ENCODE measurements around the gene DNAL4. TPM values are rescaled to one million over a fixed set of nuclear protein-coding genes. Genes with fewer than 3 reads are reported as not detected.

Gene DNAL4
- polyA plus RNA-seq, 4 donors, result 9.2 to 17.4 (median 12.8) TPM

DNA sequence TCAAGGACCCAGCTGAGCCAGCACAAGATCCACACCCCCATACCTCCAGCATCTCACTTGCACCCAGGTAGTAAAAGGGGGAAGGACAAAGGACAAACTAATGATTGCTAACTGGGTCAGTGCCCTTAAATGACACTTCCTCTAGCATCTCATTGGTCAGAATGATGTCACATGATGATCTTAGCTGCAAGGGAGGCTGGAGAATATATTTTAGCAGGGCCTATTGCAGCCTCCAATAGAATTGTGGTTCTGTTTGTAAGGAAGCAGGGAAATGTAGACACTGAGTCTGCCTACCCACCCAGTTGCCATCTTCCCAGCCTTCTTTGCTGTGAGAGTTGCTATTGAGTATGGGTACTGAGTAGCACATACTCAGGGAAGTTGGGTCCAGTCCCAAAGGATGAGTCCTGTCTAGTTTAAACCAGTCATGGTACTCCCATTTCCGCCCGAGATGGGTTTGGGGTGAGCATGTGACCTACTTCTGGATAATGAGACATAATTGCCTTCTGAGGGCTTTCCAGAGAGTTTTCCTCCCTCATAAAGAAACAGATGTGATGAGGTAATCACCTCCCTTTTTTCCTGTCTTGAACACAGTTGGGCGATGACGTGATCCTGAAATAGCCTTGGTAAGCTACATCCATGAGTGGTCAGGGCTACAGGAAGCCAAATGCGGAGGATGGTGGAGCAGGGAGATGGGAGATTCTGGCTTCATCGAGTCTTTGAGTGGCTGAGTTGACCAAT lies 5.5 kb upstream of the DNAL4 start:
- no peak for FAIRE-seq

DNA sequence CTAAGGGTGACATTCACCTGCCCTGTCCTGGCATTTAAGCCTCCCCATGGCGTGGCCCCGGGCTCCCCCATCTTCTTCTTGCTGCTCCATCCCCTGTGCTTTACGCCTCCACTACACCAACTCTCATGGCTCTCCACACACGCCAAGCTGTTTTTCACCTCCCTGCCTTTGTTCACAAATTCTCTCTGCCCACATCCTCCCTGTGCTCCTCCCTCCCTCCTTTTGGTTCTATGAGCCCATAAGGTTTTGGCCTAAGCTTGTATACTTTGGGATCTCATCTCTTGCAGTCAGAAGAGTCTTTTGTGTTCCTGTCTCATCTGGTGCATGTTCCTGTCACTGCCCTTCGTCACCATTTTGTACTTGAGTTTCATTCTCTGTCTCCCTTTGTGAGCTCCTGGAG lies 4.6 kb upstream of the DNAL4 start:
- DNase-seq, result no peak
- H3K9me3 ChIP-seq (ENCODE audit: control insufficient read depth in 2 of 2, insufficient read depth in 1 of 2, low read depth in 1 of 2, low read length in 1 of 2), result peaks cover 0 to 8% of the 10 kb centered on the region in 2 donors
- H3K27ac ChIP-seq (ENCODE audit: low read depth in 1 of 3, low read length in 2 of 3), result no peak overlapping the region
- no peaks in the 10 kb centered on the region for H3K36me3 ChIP-seq (ENCODE audit: control insufficient read depth in 3 of 3, insufficient read depth in 2 of 3, low read depth in 1 of 3, low read length in 3 of 3)
- WGBS, 3 donors, result 62 to 69% (median 65%) methylated on average over 5 of the region's 5 CpGs
- no peak for FAIRE-seq
- H3K4me3 ChIP-seq (ENCODE audit: low read depth in 1 of 3, low read length in 3 of 3), result no peak overlapping the region
- peaks cover 0 to 5% (median 0%) of the 10 kb centered on the region in 3 donors for H3K4me1 ChIP-seq (ENCODE audit: control insufficient read depth in 3 of 3, insufficient read depth in 2 of 3, low read depth in 1 of 3, low read length in 2 of 3)
- peaks cover 0 to 34% (median 2%) of the 10 kb centered on the region in 3 donors for H3K27me3 ChIP-seq (ENCODE audit: control insufficient read depth in 3 of 3, insufficient read depth in 3 of 3, low read length in 3 of 3)

More for the DNA sequence above, 5.5 kb upstream of the DNAL4 start:
- Histone ChIP-seq H3K36me3 (ENCODE audit: control insufficient read depth in 3 of 3, insufficient read depth in 2 of 3, low read depth in 1 of 3, low read length in 3 of 3) (no peaks in the 10 kb centered on the region), H3K27me3 (ENCODE audit: control insufficient read depth in 3 of 3, insufficient read depth in 3 of 3, low read length in 3 of 3) (peaks cover 0 to 34% (median 2%) of the 10 kb centered on the region in 3 donors), H3K27ac (ENCODE audit: low read depth in 1 of 3, low read length in 2 of 3) (no peak overlapping the region), H3K4me1 (ENCODE audit: control insufficient read depth in 3 of 3, insufficient read depth in 2 of 3, low read depth in 1 of 3, low read length in 2 of 3) (peaks cover 0 to 3% (median 0%) of the 10 kb centered on the region in 3 donors), H3K4me3 (ENCODE audit: low read depth in 1 of 3, low read length in 3 of 3) (no peak overlapping the region), H3K9me3 (ENCODE audit: control insufficient read depth in 2 of 2, insufficient read depth in 1 of 2, low read depth in 1 of 2, low read length in 1 of 2) (peaks cover 0 to 8% of the 10 kb centered on the region in 2 donors)
- 80 to 89% (median 86%) methylated on average over 6 of the region's 6 CpGs for WGBS, 3 donors
- no peak for DNase-seq

GRCh38 chr22:38796262-38796957 lies 2.5 kb upstream of the DNAL4 start:
- Histone ChIP-seq H3K36me3 (ENCODE audit: control insufficient read depth in 3 of 3, insufficient read depth in 2 of 3, low read depth in 1 of 3, low read length in 3 of 3) (no peaks in the 10 kb centered on the region), H3K27me3 (ENCODE audit: control insufficient read depth in 3 of 3, insufficient read depth in 3 of 3, low read length in 3 of 3) (peaks cover 0 to 26% (median 2%) of the 10 kb centered on the region in 3 donors), H3K4me3 (ENCODE audit: low read depth in 1 of 3, low read length in 3 of 3) (no peak overlapping the region), H3K9me3 (ENCODE audit: control insufficient read depth in 2 of 2, insufficient read depth in 1 of 2, low read depth in 1 of 2, low read length in 1 of 2) (peaks cover 0 to 8% of the 10 kb centered on the region in 2 donors), H3K4me1 (ENCODE audit: control insufficient read depth in 3 of 3, insufficient read depth in 2 of 3, low read depth in 1 of 3, low read length in 2 of 3) (peaks cover 0 to 10% (median 3%) of the 10 kb centered on the region in 3 donors), H3K27ac (ENCODE audit: low read depth in 1 of 3, low read length in 2 of 3) (no peak overlapping the region)
- FAIRE-seq, result no peak
- no peak for DNase-seq
- WGBS, 3 donors, result 82 to 84% (median 84%) methylated on average over 12 of the region's 12 CpGs

- no peak for FAIRE-seq
- H3K36me3 ChIP-seq (ENCODE audit: control insufficient read depth in 3 of 3, insufficient read depth in 2 of 3, low read depth in 1 of 3, low read length in 3 of 3), result no peaks in the 10 kb centered on the region
- no peak overlapping the region for H3K4me3 ChIP-seq (ENCODE audit: low read depth in 1 of 3, low read length in 3 of 3)
- no peak for DNase-seq
- H3K9me3 ChIP-seq (ENCODE audit: control insufficient read depth in 2 of 2, insufficient read depth in 1 of 2, low read depth in 1 of 2, low read length in 1 of 2), result peaks cover 0 to 8% of the 10 kb centered on the region in 2 donors
- H3K27me3 ChIP-seq (ENCODE audit: control insufficient read depth in 3 of 3, insufficient read depth in 3 of 3, low read length in 3 of 3), result peaks cover 0 to 21% (median 2%) of the 10 kb centered on the region in 3 donors
- WGBS, 3 donors, result 62 to 68% (median 63%) methylated on average over 4 of the region's 4 CpGs
- H3K27ac ChIP-seq (ENCODE audit: low read depth in 1 of 3, low read length in 2 of 3), result no peak overlapping the region
- peaks cover 0 to 10% (median 3%) of the 10 kb centered on the region in 3 donors for H3K4me1 ChIP-seq (ENCODE audit: control insufficient read depth in 3 of 3, insufficient read depth in 2 of 3, low read depth in 1 of 3, low read length in 2 of 3)
Observed at GRCh38 chr22:38795569-38795968, 1.6 kb upstream of the DNAL4 start.

DNA sequence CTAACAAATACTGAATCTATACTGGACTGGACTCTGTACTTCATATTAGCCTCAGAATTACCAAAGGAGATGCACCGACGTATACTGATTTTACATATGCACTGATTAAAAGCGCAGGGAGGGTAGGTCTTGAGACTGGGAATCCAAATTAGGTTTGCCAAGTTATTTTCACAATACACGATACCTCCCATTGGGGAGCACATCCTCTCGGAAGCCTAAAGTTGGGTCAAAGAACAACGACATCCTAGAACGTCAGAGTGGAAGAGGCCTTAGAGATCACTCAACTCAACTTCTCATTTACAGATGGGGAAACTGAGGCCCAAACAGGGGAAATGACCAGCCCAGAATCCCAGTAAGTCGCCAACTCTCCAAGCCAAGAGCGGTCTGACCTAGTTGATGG lies 626 bp downstream of the DNAL4 start:
- Histone ChIP-seq H3K4me1 (ENCODE audit: control insufficient read depth in 3 of 3, insufficient read depth in 2 of 3, low read depth in 1 of 3, low read length in 2 of 3) (peaks cover 0 to 10% (median 3%) of the 10 kb centered on the region in 3 donors), H3K27me3 (ENCODE audit: control insufficient read depth in 3 of 3, insufficient read depth in 3 of 3, low read length in 3 of 3) (peaks cover 0 to 9% (median 0%) of the 10 kb centered on the region in 3 donors), H3K9me3 (ENCODE audit: control insufficient read depth in 2 of 2, insufficient read depth in 1 of 2, low read depth in 1 of 2, low read length in 1 of 2) (no peaks in the 10 kb centered on the region), H3K27ac (ENCODE audit: low read depth in 1 of 3, low read length in 2 of 3) (peak overlapping the region; percentile 27 to 77 (median 61)), H3K4me3 (ENCODE audit: low read depth in 1 of 3, low read length in 3 of 3) (peak overlapping the region; percentile 69 to 90 (median 70)), H3K36me3 (ENCODE audit: control insufficient read depth in 3 of 3, insufficient read depth in 2 of 3, low read depth in 1 of 3, low read length in 3 of 3) (peaks cover 0 to 13% (median 0%) of the 10 kb centered on the region in 3 donors)
- WGBS, 3 donors, result 9 to 23% (median 11%) methylated on average over 9 of the region's 9 CpGs
- FAIRE-seq (no peak), DNase-seq (peak in 1 of 2 donors; percentile 51)

- DNase-seq (no peak), FAIRE-seq (no peak)
- Histone ChIP-seq H3K9me3 (ENCODE audit: control insufficient read depth in 2 of 2, insufficient read depth in 1 of 2, low read depth in 1 of 2, low read length in 1 of 2) (no peaks in the 10 kb centered on the region), H3K27me3 (ENCODE audit: control insufficient read depth in 3 of 3, insufficient read depth in 3 of 3, low read length in 3 of 3) (peaks cover 0 to 9% (median 0%) of the 10 kb centered on the region in 3 donors), H3K36me3 (ENCODE audit: control insufficient read depth in 3 of 3, insufficient read depth in 2 of 3, low read depth in 1 of 3, low read length in 3 of 3) (peaks cover 0 to 15% (median 0%) of the 10 kb centered on the region in 3 donors), H3K4me1 (ENCODE audit: control insufficient read depth in 3 of 3, insufficient read depth in 2 of 3, low read depth in 1 of 3, low read length in 2 of 3) (peaks cover 0 to 13% (median 3%) of the 10 kb centered on the region in 3 donors), H3K4me3 (ENCODE audit: low read depth in 1 of 3, low read length in 3 of 3) (peak overlapping the region in 1 of 3 donors; percentile 70), H3K27ac (ENCODE audit: low read depth in 1 of 3, low read length in 2 of 3) (peak overlapping the region in 1 of 3 donors; percentile 61)
- 46 to 59% (median 56%) methylated on average over 4 of the region's 4 CpGs for WGBS, 3 donors
Observed at GRCh38 chr22:38792833-38793232, 1.1 kb downstream of the DNAL4 start.

DNA sequence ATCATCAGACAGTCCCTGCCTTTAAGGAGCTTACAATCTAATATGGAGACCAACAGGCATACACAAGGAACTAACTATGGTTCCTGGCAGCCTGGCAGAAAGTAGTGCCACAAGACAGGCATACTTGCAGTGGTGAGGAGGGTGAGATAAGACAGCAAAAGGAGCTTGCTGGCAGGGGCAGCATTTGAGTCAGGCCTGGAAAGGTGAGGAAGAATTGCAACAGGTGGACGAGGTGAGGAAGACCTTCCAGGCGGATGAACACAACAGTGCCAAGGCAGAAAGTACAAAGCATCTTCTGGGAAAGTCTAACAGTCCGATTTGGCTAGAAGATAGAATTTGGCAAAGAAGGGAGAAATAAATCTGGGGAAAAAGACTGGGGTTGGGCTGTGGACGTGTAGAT lies 4.3 kb downstream of the DNAL4 start:
- WGBS, 3 donors, result 88 to 93% (median 93%) methylated on average over 4 of the region's 4 CpGs
- Histone ChIP-seq H3K4me1 (ENCODE audit: control insufficient read depth in 3 of 3, insufficient read depth in 2 of 3, low read depth in 1 of 3, low read length in 2 of 3) (peaks cover 0 to 15% (median 3%) of the 10 kb centered on the region in 3 donors), H3K27me3 (ENCODE audit: control insufficient read depth in 3 of 3, insufficient read depth in 3 of 3, low read length in 3 of 3) (no peaks in the 10 kb centered on the region), H3K27ac (ENCODE audit: low read depth in 1 of 3, low read length in 2 of 3) (no peak overlapping the region), H3K36me3 (ENCODE audit: control insufficient read depth in 3 of 3, insufficient read depth in 2 of 3, low read depth in 1 of 3, low read length in 3 of 3) (peaks cover 0 to 29% (median 0%) of the 10 kb centered on the region in 3 donors), H3K9me3 (ENCODE audit: control insufficient read depth in 2 of 2, insufficient read depth in 1 of 2, low read depth in 1 of 2, low read length in 1 of 2) (no peaks in the 10 kb centered on the region), H3K4me3 (ENCODE audit: low read depth in 1 of 3, low read length in 3 of 3) (no peak overlapping the region)
- no peak for FAIRE-seq
- DNase-seq, result no peak

- 25 to 50% (median 38%) methylated on average over 6 of the region's 6 CpGs for WGBS, 3 donors
- no peaks in the 10 kb centered on the region for H3K9me3 ChIP-seq (ENCODE audit: control insufficient read depth in 2 of 2, insufficient read depth in 1 of 2, low read depth in 1 of 2, low read length in 1 of 2)
- H3K4me3 ChIP-seq (ENCODE audit: low read depth in 1 of 3, low read length in 3 of 3), result no peak overlapping the region
- no peak for DNase-seq
- H3K27ac ChIP-seq (ENCODE audit: low read depth in 1 of 3, low read length in 2 of 3), result peak overlapping the region in 2 of 3 donors; percentile 21 to 75
- H3K36me3 ChIP-seq (ENCODE audit: control insufficient read depth in 3 of 3, insufficient read depth in 2 of 3, low read depth in 1 of 3, low read length in 3 of 3), result peaks cover 0 to 29% (median 0%) of the 10 kb centered on the region in 3 donors
- peaks cover 0 to 11% (median 3%) of the 10 kb centered on the region in 3 donors for H3K4me1 ChIP-seq (ENCODE audit: control insufficient read depth in 3 of 3, insufficient read depth in 2 of 3, low read depth in 1 of 3, low read length in 2 of 3)
- FAIRE-seq, result no peak
- no peaks in the 10 kb centered on the region for H3K27me3 ChIP-seq (ENCODE audit: control insufficient read depth in 3 of 3, insufficient read depth in 3 of 3, low read length in 3 of 3)
Observed at GRCh38 chr22:38788846-38789245, 5.1 kb downstream of the DNAL4 start.

All from small intestine (tissue), 7 donors.